HEK293T (cell line): ENCODE data around the gene GALNT15.

ENCODE experiments used
- ARNT ChIP-seq: fragments of 450-650 bp; IDR thresholded peaks from 2 replicates; pipeline ENCODE4 v1.6.1; 2017; ENCODE audit warnings: mild to moderate bottlenecking
- BHLHE40 ChIP-seq: fragments of 450-650 bp; IDR thresholded peaks from 2 replicates; pipeline ENCODE4 v1.6.1; 2016; ENCODE audit warnings: mild to moderate bottlenecking, moderate library complexity, borderline replicate concordance
- CTBP1 ChIP-seq: fragments of 450-650 bp; IDR thresholded peaks from 2 replicates; pipeline ENCODE4 v1.6.1; 2016; ENCODE audit warnings: borderline replicate concordance
- FOXM1 ChIP-seq: fragments of 450-650 bp; IDR thresholded peaks from 2 replicates; pipeline ENCODE4 v1.6.1; 2017; ENCODE audit warnings: mild to moderate bottlenecking, borderline replicate concordance
- HDGF ChIP-seq: fragments of 450-650 bp; IDR thresholded peaks from 2 replicates; pipeline ENCODE4 v1.6.1; 2017; ENCODE audit warnings: antibody characterized with exemption, borderline replicate concordance
- NFRKB ChIP-seq: fragments of 450-650 bp; IDR thresholded peaks from 2 replicates; pipeline ENCODE4 v1.6.1; 2016; ENCODE audit warnings: mild to moderate bottlenecking, moderate library complexity
- SUZ12 ChIP-seq: fragments of 450-650 bp; IDR thresholded peaks from 2 replicates; pipeline ENCODE4 v1.6.1; 2016; ENCODE audit warnings: mild to moderate bottlenecking
- ZNF384 ChIP-seq: fragments of 450-650 bp; IDR thresholded peaks from 2 replicates; pipeline ENCODE4 v1.6.1; 2016

GRCh38 chr3:16186086-16186485 is 11.6 kb downstream of the GALNT15 start:
- TF ChIP-seq FOXM1 (no peak), HDGF (no peak), SUZ12 (no peak), NFRKB (no peak), ARNT (no peak), CTBP1 (no peak), ZNF384 (no peak), BHLHE40 (no peak)
